ENCODE results near the gene PCDH7.

The PCDH7 gene, protein sequence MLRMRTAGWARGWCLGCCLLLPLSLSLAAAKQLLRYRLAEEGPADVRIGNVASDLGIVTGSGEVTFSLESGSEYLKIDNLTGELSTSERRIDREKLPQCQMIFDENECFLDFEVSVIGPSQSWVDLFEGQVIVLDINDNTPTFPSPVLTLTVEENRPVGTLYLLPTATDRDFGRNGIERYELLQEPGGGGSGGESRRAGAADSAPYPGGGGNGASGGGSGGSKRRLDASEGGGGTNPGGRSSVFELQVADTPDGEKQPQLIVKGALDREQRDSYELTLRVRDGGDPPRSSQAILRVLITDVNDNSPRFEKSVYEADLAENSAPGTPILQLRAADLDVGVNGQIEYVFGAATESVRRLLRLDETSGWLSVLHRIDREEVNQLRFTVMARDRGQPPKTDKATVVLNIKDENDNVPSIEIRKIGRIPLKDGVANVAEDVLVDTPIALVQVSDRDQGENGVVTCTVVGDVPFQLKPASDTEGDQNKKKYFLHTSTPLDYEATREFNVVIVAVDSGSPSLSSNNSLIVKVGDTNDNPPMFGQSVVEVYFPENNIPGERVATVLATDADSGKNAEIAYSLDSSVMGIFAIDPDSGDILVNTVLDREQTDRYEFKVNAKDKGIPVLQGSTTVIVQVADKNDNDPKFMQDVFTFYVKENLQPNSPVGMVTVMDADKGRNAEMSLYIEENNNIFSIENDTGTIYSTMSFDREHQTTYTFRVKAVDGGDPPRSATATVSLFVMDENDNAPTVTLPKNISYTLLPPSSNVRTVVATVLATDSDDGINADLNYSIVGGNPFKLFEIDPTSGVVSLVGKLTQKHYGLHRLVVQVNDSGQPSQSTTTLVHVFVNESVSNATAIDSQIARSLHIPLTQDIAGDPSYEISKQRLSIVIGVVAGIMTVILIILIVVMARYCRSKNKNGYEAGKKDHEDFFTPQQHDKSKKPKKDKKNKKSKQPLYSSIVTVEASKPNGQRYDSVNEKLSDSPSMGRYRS (N-terminal part only)

DNA sequence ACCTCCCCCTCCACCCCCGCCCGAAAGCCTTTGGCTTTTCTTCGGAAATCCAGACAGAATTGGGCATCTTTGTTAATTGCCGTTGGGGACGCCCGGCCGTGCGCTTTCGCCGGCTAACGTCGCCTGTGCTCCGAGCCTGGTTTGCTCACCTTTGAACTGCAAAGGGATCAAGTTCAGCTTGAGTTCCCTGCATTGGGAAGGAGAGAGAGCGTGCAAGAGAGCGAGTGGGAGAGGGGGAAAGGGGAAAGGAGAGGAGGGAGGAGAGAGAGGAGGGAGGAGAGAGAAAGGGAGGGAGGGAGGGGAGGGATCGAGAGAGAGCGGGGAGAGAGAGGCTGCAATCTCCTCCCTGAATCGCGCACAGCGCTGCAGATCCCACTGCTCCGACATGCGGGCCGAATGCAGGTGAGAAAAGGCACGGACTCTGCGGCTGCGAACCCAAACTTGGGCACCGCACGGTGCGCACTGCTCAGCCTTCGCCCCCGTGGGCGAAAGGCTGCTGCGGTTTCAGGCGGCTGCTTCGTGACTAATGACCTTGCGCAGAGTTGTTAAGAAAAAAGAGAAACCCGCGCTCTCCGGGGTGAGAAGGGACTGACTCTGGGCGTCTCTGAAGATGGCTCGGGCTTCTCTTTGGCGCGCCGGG, at the start of gene PCDH7:
Gene PCDH7, plus strand, starts transcription at position 349 of the 640 bp plus-strand sequence. CDS start 1,054 bp downstream, outside the sequence.
- Histone ChIP-seq H3K27ac (no peak within 1 kb of the TSS), H3K9me3 (ENCODE audit: severe bottlenecking) (peaks cover 2% of the 10 kb centered on the region), H3K36me3 (no peaks in the 10 kb centered on the region), H3K27me3 (ENCODE audit: insufficient read depth, low read depth, severe bottlenecking) (peaks cover 42% of the 10 kb centered on the region), H3K4me3 (ENCODE audit: low read depth, low read length) (peak within 1 kb of the TSS; percentile 59)
- peak; percentile 44 for DNase-seq
- TF ChIP-seq, protein P1, sequence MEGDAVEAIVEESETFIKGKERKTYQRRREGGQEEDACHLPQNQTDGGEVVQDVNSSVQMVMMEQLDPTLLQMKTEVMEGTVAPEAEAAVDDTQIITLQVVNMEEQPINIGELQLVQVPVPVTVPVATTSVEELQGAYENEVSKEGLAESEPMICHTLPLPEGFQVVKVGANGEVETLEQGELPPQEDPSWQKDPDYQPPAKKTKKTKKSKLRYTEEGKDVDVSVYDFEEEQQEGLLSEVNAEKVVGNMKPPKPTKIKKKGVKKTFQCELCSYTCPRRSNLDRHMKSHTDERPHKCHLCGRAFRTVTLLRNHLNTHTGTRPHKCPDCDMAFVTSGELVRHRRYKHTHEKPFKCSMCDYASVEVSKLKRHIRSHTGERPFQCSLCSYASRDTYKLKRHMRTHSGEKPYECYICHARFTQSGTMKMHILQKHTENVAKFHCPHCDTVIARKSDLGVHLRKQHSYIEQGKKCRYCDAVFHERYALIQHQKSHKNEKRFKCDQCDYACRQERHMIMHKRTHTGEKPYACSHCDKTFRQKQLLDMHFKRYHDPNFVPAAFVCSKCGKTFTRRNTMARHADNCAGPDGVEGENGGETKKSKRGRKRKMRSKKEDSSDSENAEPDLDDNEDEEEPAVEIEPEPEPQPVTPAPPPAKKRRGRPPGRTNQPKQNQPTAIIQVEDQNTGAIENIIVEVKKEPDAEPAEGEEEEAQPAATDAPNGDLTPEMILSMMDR (IDR thresholded peaks at IDR 0.05; ENCODE audit: low read depth, low read length) = no peak

DNA sequence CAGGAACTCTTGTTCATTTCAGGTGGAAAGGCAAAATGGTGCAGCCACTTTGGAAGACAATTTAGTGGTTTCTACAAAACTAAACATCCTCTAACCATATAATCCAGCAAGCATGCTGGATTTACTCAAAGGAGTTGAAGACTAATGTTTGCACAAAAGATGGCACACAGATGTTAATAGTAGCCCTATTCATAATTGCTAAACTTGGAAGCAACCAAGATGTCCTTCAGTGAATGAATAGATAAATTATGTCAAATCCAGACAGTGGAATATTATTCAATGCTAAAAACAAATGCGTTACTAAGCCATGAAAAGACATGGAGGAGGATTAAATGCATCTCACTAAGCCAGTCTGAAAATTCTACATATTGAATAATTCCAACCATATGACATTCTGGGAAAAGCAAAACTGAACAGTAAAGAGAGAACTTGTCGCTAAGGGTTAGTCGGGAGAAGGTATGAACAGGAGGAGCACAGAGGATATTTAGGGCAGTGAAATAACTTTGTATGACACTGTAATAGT, 48.2 kb upstream of the PCDH7 start:
- Histone ChIP-seq H3K4me3 (ENCODE audit: low read depth, low read length) (no peak overlapping the region), H3K27me3 (ENCODE audit: insufficient read depth, low read depth, severe bottlenecking) (no peaks in the 10 kb centered on the region), H3K9me3 (ENCODE audit: severe bottlenecking) (no peaks in the 10 kb centered on the region), H3K27ac (no peak overlapping the region), H3K36me3 (no peaks in the 10 kb centered on the region)
- TF ChIP-seq, protein P1 (IDR thresholded peaks at IDR 0.05; ENCODE audit: low read depth, low read length) = no peak
- DNase-seq = no peak

DNA sequence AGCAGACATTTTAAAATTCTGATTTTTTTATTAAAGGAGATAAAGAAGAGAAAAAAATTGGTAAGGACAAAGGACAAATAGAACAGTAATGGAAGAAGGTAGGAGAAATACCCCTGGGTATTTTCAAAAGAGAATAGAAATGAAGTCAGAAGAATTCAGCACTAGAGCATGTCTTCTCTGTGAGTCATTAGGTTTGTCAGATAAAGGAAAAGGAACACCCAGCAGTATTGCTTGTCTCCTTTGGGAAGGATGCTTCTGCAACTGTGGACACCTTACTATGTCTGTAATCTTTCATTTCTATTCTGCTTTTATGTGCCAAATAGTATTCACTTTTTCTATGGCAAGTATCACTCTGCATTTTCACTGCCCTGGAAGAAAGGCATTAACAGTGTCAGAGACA, 24.0 kb upstream of the PCDH7 start:
- Histone ChIP-seq H3K27me3 (ENCODE audit: insufficient read depth, low read depth, severe bottlenecking) (no peaks in the 10 kb centered on the region), H3K9me3 (ENCODE audit: severe bottlenecking) (no peaks in the 10 kb centered on the region), H3K27ac (no peak overlapping the region), H3K4me3 (ENCODE audit: low read depth, low read length) (no peak overlapping the region), H3K36me3 (no peaks in the 10 kb centered on the region)
- no peak for DNase-seq
- TF ChIP-seq, protein P1 (IDR thresholded peaks at IDR 0.05; ENCODE audit: low read depth, low read length) = no peak

DNA sequence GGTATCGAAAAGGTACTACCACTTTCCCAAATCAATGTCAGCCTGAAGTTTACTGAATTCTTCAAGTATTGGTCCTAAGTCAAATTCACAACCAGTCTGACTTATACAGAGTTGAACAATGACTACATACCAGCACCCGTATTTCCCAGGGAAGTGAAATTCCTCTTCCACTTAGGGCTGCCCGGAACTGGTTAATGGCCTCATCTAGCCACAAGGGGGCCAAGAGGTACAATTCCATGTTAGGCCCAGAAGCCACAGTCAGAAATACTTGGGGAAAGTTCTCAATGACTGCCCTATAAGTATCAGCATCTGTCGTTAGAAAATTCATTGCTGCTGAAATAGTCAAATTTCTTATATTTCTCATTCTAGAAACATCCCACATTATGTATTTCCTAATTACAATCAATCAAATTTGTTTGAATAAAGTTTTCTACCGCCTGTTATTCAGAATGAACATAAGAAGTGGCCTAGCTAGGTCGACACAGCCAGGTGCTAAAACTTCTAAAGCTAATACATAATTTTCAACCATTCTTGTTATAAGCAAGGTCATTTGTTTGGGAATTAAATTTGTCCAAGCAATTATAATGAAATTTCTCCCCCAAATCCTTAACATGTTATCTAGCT, 5.6 kb upstream of the PCDH7 start:
- no peak overlapping the region for H3K4me3 ChIP-seq (ENCODE audit: low read depth, low read length)
- H3K9me3 ChIP-seq (ENCODE audit: severe bottlenecking) = no peaks in the 10 kb centered on the region
- no peak overlapping the region for H3K27ac ChIP-seq
- TF ChIP-seq, protein P1 (IDR thresholded peaks at IDR 0.05; ENCODE audit: low read depth, low read length) = peak; percentile 76
- DNase-seq = peak; percentile 62
- no peaks in the 10 kb centered on the region for H3K36me3 ChIP-seq
- H3K27me3 ChIP-seq (ENCODE audit: insufficient read depth, low read depth, severe bottlenecking) = peaks cover 14% of the 10 kb centered on the region

DNA sequence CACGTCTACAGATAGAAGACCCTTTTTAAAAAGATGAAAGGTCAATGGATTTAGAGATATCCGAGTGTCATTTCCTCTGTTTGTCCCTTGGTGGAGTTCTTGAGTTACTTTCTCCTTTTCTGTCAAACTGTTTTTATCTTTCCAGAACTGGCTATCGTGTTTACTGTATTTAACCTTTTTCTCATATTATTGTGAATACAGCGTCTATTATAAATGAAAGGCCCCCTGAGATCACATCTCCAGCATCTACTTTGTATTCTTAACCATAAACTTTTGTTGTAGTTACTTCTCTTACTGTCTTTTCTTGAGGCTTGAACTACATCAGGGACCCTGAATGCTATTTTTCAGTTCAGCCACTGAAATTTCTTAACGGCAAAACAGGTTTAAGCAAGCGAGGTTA, 4.0 kb upstream of the PCDH7 start:
- TF ChIP-seq, protein P1 (IDR thresholded peaks at IDR 0.05; ENCODE audit: low read depth, low read length) = peak; percentile 60
- no peak overlapping the region for H3K27ac ChIP-seq
- H3K4me3 ChIP-seq (ENCODE audit: low read depth, low read length) = peak overlapping the region; percentile 59
- DNase-seq = no peak
- H3K36me3 ChIP-seq = no peaks in the 10 kb centered on the region
- H3K9me3 ChIP-seq (ENCODE audit: severe bottlenecking) = no peaks in the 10 kb centered on the region
- peaks cover 24% of the 10 kb centered on the region for H3K27me3 ChIP-seq (ENCODE audit: insufficient read depth, low read depth, severe bottlenecking)
